Inferior parietal cortex (tissue), 1 donor: ENCODE data around the gene TMEM135.

Source experiments
- DNase-seq: peaks from one replicate; pipeline ENCODE4 v3.0.0-alpha.2; 2016; ENCODE audit errors: extremely low spot score

Gene TMEM135

GRCh38 chr11:87353771-87354345 lies 316.1 kb downstream of the TMEM135 start:
- no peak for DNase-seq

GRCh38 chr11:87355596-87355995 lies 317.9 kb downstream of the TMEM135 start:
- no peak for DNase-seq

GRCh38 chr11:87356428-87356827 lies 318.7 kb downstream of the TMEM135 start:
- DNase-seq, result no peak

GRCh38 chr11:87358461-87358860 lies 320.7 kb downstream of the TMEM135 start:
- no peak for DNase-seq

GRCh38 chr11:87359401-87359800 lies 321.7 kb downstream of the TMEM135 start:
- no peak for DNase-seq

- no peak for DNase-seq
Measured at GRCh38 chr11:87361891-87362290, 324.2 kb downstream of the TMEM135 start.

- no peak for DNase-seq
Measured at GRCh38 chr11:87366346-87366745, 328.6 kb downstream of the TMEM135 start.

GRCh38 chr11:87366763-87367405 lies 329.1 kb downstream of the TMEM135 start:
- no peak for DNase-seq

- no peak for DNase-seq
Measured at GRCh38 chr11:87368151-87368550, 330.4 kb downstream of the TMEM135 start.

GRCh38 chr11:87368858-87369480 lies 331.2 kb downstream of the TMEM135 start:
- no peak for DNase-seq

- no peak for DNase-seq
Measured at GRCh38 chr11:87369888-87370287, 332.2 kb downstream of the TMEM135 start.

- no peak for DNase-seq
Measured at GRCh38 chr11:87372065-87372464, 334.3 kb downstream of the TMEM135 start.
